Esophagus squamous epithelium (tissue), 4 donors: ENCODE data around the gene ACAP3.

Experiments used
- CTCF ChIP-seq, 6 experiments: fragments of 450-650 bp in 4 of 6; fragments of 200-600 bp in 2 of 6; sonication (generic) in 2 of 6; IDR thresholded peaks; one replicate each; pipeline ENCODE4 v1.5.1; 2016 to 2019; ENCODE audit warnings: antibody characterized with exemption in 6 of 6, mild to moderate bottlenecking in 4 of 6, moderate library complexity in 4 of 6
- POLR2A ChIP-seq, 4 donors: fragments of 450-650 bp; IDR thresholded peaks; one replicate each; pipeline ENCODE4 v1.6.1; 2017; ENCODE audit warnings: antibody characterized with exemption in 4 of 4, mild to moderate bottlenecking in 4 of 4, moderate library complexity in 3 of 4

GRCh38 chr1:1244192-1244811, 63.4 kb downstream of the ACAP3 start:
- no peak for TF ChIP-seq CTCF (IDR thresholded peaks at IDR 0.05)
- no peak for TF ChIP-seq POLR2A (IDR thresholded peaks at IDR 0.05)
